Activated naive CD8-positive, alpha-beta T cell treated with anti-CD3 and anti-CD28 coated beads, Interleukin-2, amount 10 ng/mL, durations not matched to agents 7 days and 5 days (primary cell): Measurements from ENCODE around the gene PFKFB3. TPM values are rescaled to one million over a fixed set of nuclear protein-coding genes. Genes with fewer than 3 reads are reported as not detected.
A peak's percentile ranks its signal among the peaks of the same experiment; 100 is the strongest.
"Not testable (repeated sequence)": the region's sequence is repeated elsewhere in the genome, so short reads cannot be mapped to it uniquely, and the experiment has no call there.

ENCODE experiments used
- ATAC-seq: fragments of 150-1000 bp; cut with Tn5 transposase; one replicate; pipeline ENCODE4 v1.10.0; 2021; ENCODE audit warnings: low read depth, moderate library complexity
- POLR2A ChIA-PET: fragments of 350-600 bp; sonication (Branson Sonifier 250); formaldehyde crosslinking; loops from one replicate; lab custom pipeline; 2021; ENCODE audit warnings: antibody characterized with exemption; lab: Charles Lee
- DNase-seq: peaks from one replicate; pipeline ENCODE4 v3.0.0; 2021
- H3K27ac Mint-ChIP-seq: one replicate; pipeline ENCODE4 v1.8.0; 2022; ENCODE audit warnings: mild to moderate bottlenecking, mixed read lengths
- H3K27me3 Mint-ChIP-seq: one replicate; pipeline ENCODE4 v1.8.0; 2022; ENCODE audit warnings: mild to moderate bottlenecking, moderate library complexity, mixed read lengths
- H3K36me3 Mint-ChIP-seq: one replicate; pipeline ENCODE4 v1.8.0; 2021; ENCODE audit warnings: mild to moderate bottlenecking, mixed read lengths
- H3K4me1 Mint-ChIP-seq: one replicate; pipeline ENCODE4 v1.8.0; 2021; ENCODE audit warnings: mixed read lengths
- H3K4me3 Mint-ChIP-seq: one replicate; pipeline ENCODE4 v1.8.0; 2022; ENCODE audit warnings: mild to moderate bottlenecking, moderate library complexity, mixed read lengths
- H3K9me3 Mint-ChIP-seq: one replicate; pipeline ENCODE4 v1.8.0; 2021; ENCODE audit warnings: mixed read lengths
- total RNA-seq, 2 experiments: library from RNA; stranded (reverse); gene quantifications; one replicate each; pipeline ENCODE4 v1.2.3, GENCODE V29; 2021

Gene PFKFB3
- total RNA-seq, 2 experiments from 2014 or later: 75.1 to 77.2 TPM

GRCh38 chr10:6244510-6244909 is 41.8 kb downstream of the PFKFB3 start:
- no peaks in the 10 kb centered on the region for H3K27me3 Mint-ChIP-seq
- no peak overlapping the region for H3K27ac Mint-ChIP-seq
- DNase-seq (no peak), ATAC-seq (no peak)
- H3K9me3 Mint-ChIP-seq: no peaks in the 10 kb centered on the region
- no peak overlapping the region for H3K4me3 Mint-ChIP-seq
- POLR2A ChIA-PET: no interaction called here
- peaks cover 15% of the 10 kb centered on the region for H3K4me1 Mint-ChIP-seq
- H3K36me3 Mint-ChIP-seq: peaks cover 33% of the 10 kb centered on the region

- H3K27ac Mint-ChIP-seq: no peak overlapping the region
- ATAC-seq (no peak), DNase-seq (no peak)
- peaks cover 20% of the 10 kb centered on the region for H3K36me3 Mint-ChIP-seq
- no peaks in the 10 kb centered on the region for H3K27me3 Mint-ChIP-seq
- H3K9me3 Mint-ChIP-seq: no peaks in the 10 kb centered on the region
- POLR2A ChIA-PET: no interaction called here
- H3K4me3 Mint-ChIP-seq: no peak overlapping the region
- peaks cover 3% of the 10 kb centered on the region for H3K4me1 Mint-ChIP-seq
Observed at GRCh38 chr10:6247041-6247712, 44.4 kb downstream of the PFKFB3 start.

- H3K27ac Mint-ChIP-seq, DNase-seq, H3K4me3 Mint-ChIP-seq, H3K9me3 Mint-ChIP-seq, ATAC-seq, H3K27me3 Mint-ChIP-seq, H3K4me1 Mint-ChIP-seq, POLR2A ChIA-PET: not testable (repeated sequence)
- peaks cover 21% of the 10 kb centered on the region for H3K36me3 Mint-ChIP-seq
Observed at GRCh38 chr10:6248908-6249307, 46.2 kb downstream of the PFKFB3 start.

GRCh38 chr10:6249698-6250097 is 47.0 kb downstream of the PFKFB3 start:
- Mint-ChIP-seq H3K4me3 (no peak overlapping the region), H3K27me3 (no peaks in the 10 kb centered on the region), H3K27ac (no peak overlapping the region), H3K36me3 (peaks cover 21% of the 10 kb centered on the region), H3K9me3 (no peaks in the 10 kb centered on the region), H3K4me1 (peaks cover 5% of the 10 kb centered on the region)
- ATAC-seq (no peak), DNase-seq (no peak)
- POLR2A ChIA-PET: no interaction called here

GRCh38 chr10:6250745-6251144 is 48.0 kb downstream of the PFKFB3 start:
- Mint-ChIP-seq H3K4me3 (no peak overlapping the region), H3K36me3 (peaks cover 28% of the 10 kb centered on the region), H3K27ac (no peak overlapping the region), H3K9me3 (no peaks in the 10 kb centered on the region), H3K27me3 (no peaks in the 10 kb centered on the region), H3K4me1 (peaks cover 5% of the 10 kb centered on the region)
- no peak for ATAC-seq
- POLR2A ChIA-PET: no interaction called here
- no peak for DNase-seq

GRCh38 chr10:6254201-6254600 is 51.5 kb downstream of the PFKFB3 start:
- Mint-ChIP-seq H3K4me1 (peaks cover 5% of the 10 kb centered on the region), H3K9me3 (peaks cover 8% of the 10 kb centered on the region), H3K36me3 (peaks cover 46% of the 10 kb centered on the region), H3K27me3 (no peaks in the 10 kb centered on the region), H3K4me3 (no peak overlapping the region), H3K27ac (no peak overlapping the region)
- no peak for DNase-seq
- no peak for ATAC-seq
- POLR2A ChIA-PET: interaction anchor here (0.6 kb wide), 1 partner anchor 21 kb away, joined by 3 read pairs; no protein-coding TSS in a partner anchor

- no peak overlapping the region for H3K4me3 Mint-ChIP-seq
- no peak overlapping the region for H3K27ac Mint-ChIP-seq
- POLR2A ChIA-PET: interaction anchor here (0.6 kb wide), 1 partner anchor 15 kb away, joined by 3 read pairs; no protein-coding TSS in a partner anchor
- H3K27me3 Mint-ChIP-seq: no peaks in the 10 kb centered on the region
- DNase-seq (no peak), ATAC-seq (no peak)
- peaks cover 7% of the 10 kb centered on the region for H3K4me1 Mint-ChIP-seq
- H3K36me3 Mint-ChIP-seq: peaks cover 53% of the 10 kb centered on the region
- H3K9me3 Mint-ChIP-seq: peaks cover 17% of the 10 kb centered on the region
Observed at GRCh38 chr10:6255548-6256061, 52.9 kb downstream of the PFKFB3 start.

- POLR2A ChIA-PET: interaction anchor here (0.6 kb wide), 1 partner anchor 16 kb away, joined by 3 read pairs; no protein-coding TSS in a partner anchor
- Mint-ChIP-seq H3K4me3 (no peak overlapping the region), H3K27me3 (no peaks in the 10 kb centered on the region), H3K36me3 (peaks cover 58% of the 10 kb centered on the region), H3K27ac (no peak overlapping the region), H3K4me1 (peaks cover 5% of the 10 kb centered on the region), H3K9me3 (peaks cover 22% of the 10 kb centered on the region)
- ATAC-seq (no peak), DNase-seq (no peak)
Observed at GRCh38 chr10:6256439-6256838, 53.7 kb downstream of the PFKFB3 start.

- peaks cover 5% of the 10 kb centered on the region for H3K4me1 Mint-ChIP-seq
- no peak for DNase-seq
- H3K4me3 Mint-ChIP-seq: no peak overlapping the region
- no peak for ATAC-seq
- H3K9me3 Mint-ChIP-seq: peaks cover 29% of the 10 kb centered on the region
- no peak overlapping the region for H3K27ac Mint-ChIP-seq
- H3K36me3 Mint-ChIP-seq: peaks cover 55% of the 10 kb centered on the region
- H3K27me3 Mint-ChIP-seq: no peaks in the 10 kb centered on the region
- POLR2A ChIA-PET: no interaction called here
Observed at GRCh38 chr10:6259153-6259552, 56.4 kb downstream of the PFKFB3 start.

- no peaks in the 10 kb centered on the region for H3K27me3 Mint-ChIP-seq
- H3K4me1 Mint-ChIP-seq: peaks cover 10% of the 10 kb centered on the region
- no peak overlapping the region for H3K27ac Mint-ChIP-seq
- peaks cover 57% of the 10 kb centered on the region for H3K36me3 Mint-ChIP-seq
- ATAC-seq (no peak), DNase-seq (no peak)
- H3K4me3 Mint-ChIP-seq: no peak overlapping the region
- H3K9me3 Mint-ChIP-seq: peaks cover 31% of the 10 kb centered on the region
- POLR2A ChIA-PET: no interaction called here
Observed at GRCh38 chr10:6260843-6261242, 58.1 kb downstream of the PFKFB3 start.

GRCh38 chr10:6267941-6268340 is 65.2 kb downstream of the PFKFB3 start:
- no peaks in the 10 kb centered on the region for H3K27me3 Mint-ChIP-seq
- H3K9me3 Mint-ChIP-seq: peaks cover 7% of the 10 kb centered on the region
- POLR2A ChIA-PET: interaction anchor here (0.7 to 1.4 kb wide), 3 partner anchors 65 to 132 kb away, joined by 3 to 6 read pairs (median 3); partner anchors contain the start of gene PFKFB3
- H3K4me3 Mint-ChIP-seq: peak overlapping the region; percentile 69
- peaks cover 20% of the 10 kb centered on the region for H3K36me3 Mint-ChIP-seq
- peak overlapping the region; percentile 93 for H3K27ac Mint-ChIP-seq
- DNase-seq (no peak), ATAC-seq (no peak)
- H3K4me1 Mint-ChIP-seq: peaks cover 61% of the 10 kb centered on the region

GRCh38 chr10:6269432-6269831 is 66.7 kb downstream of the PFKFB3 start:
- Mint-ChIP-seq H3K4me3 (peak overlapping the region; percentile 61), H3K9me3 (peaks cover 2% of the 10 kb centered on the region), H3K27me3 (no peaks in the 10 kb centered on the region), H3K36me3 (peaks cover 19% of the 10 kb centered on the region), H3K4me1 (peaks cover 68% of the 10 kb centered on the region), H3K27ac (peak overlapping the region; percentile 98)
- no peak for DNase-seq
- no peak for ATAC-seq
- POLR2A ChIA-PET: interaction anchor here (3.2 kb wide), 1 partner anchor 78 kb away, joined by 14 read pairs; no protein-coding TSS in a partner anchor

- POLR2A ChIA-PET: interaction anchor here (0.5 to 3.2 kb wide), 3 partner anchors 30 to 376 kb away, joined by 4 to 14 read pairs (median 4); no protein-coding TSS in a partner anchor
- Mint-ChIP-seq H3K4me1 (peaks cover 69% of the 10 kb centered on the region), H3K27me3 (no peaks in the 10 kb centered on the region), H3K27ac (peak overlapping the region; percentile 98), H3K9me3 (no peaks in the 10 kb centered on the region), H3K36me3 (peaks cover 19% of the 10 kb centered on the region), H3K4me3 (peak overlapping the region; percentile 61)
- ATAC-seq: peak; percentile 77
- DNase-seq: peak; percentile 64
Observed at GRCh38 chr10:6269953-6270867, 67.5 kb downstream of the PFKFB3 start.
